Heart left ventricle (tissue), 13 donors: ENCODE data around the gene MAP4K4.

ENCODE experiments used
- POLR2A ChIP-seq, 2 donors: fragments of 450-650 bp; IDR thresholded peaks; one replicate each; pipeline ENCODE4 v1.6.1; 2017; ENCODE audit warnings: antibody characterized with exemption in 2 of 2, mild to moderate bottlenecking in 2 of 2, moderate library complexity in 2 of 2
- TF ChIP-seq, protein P1 (sequence below), 12 donors: fragments of 200-600 bp; sonication (generic) in 4 of 12; IDR thresholded peaks; one replicate each; pipeline versions ENCODE4 v1.5.0 to v1.8.0; 2018 to 2022; ENCODE audit warnings: antibody characterized with exemption in 12 of 12, mild to moderate bottlenecking in 5 of 12
- donor health status: ischemic (EF 13 %, LVEDD 7.1; RV severe dilation, severe dysfunction).
- donor health status: DM: no; HTN: yes; CAD: no.
- donor health status: DM: no; HTN: no; CAD: no.
- donor health status: ischemic (EF 25% LVEDD 6.9; RV normal size, moderate dysfunction).
- donor health status: ischemic (EF 25% LVEDD 5.7; RV mildly dilated, moderate dysfunction).
- donor health status: ischemic (EF 35%, LVEDD 5.7; RV mildly dilated, moderate dysfunction).
- donor health status: nonischemic (EF 11% LVEDD 7.7; RV severe dilation, severe dysfunction).
- donor health status: DM: yes; HTN: yes; CAD: no.
- donor health status: PGD.
- donor health status: ischemic (EF 29% LVEDD 5.4; RV normal size, mild dysfunction).
- donor health status: nonischemic (EF 23%, LVEDD 6.1; RV moderate dilation, normal function).

DNA sequence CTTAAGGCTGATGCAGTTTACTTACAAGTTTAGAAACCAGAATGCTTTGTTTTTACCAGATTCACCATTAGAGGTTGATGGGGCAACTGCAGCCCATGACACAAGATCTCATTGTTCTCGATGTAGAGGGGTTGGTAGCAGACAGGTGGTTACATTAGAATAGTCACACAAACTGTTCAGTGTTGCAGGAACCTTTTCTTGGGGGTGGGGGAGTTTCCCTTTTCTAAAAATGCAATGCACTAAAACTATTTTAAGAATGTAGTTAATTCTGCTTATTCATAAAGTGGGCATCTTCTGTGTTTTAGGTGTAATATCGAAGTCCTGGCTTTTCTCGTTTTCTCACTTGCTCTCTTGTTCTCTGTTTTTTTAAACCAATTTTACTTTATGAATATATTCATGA lies 194.9 kb downstream of the MAP4K4 start:
- TF ChIP-seq, protein P1, sequence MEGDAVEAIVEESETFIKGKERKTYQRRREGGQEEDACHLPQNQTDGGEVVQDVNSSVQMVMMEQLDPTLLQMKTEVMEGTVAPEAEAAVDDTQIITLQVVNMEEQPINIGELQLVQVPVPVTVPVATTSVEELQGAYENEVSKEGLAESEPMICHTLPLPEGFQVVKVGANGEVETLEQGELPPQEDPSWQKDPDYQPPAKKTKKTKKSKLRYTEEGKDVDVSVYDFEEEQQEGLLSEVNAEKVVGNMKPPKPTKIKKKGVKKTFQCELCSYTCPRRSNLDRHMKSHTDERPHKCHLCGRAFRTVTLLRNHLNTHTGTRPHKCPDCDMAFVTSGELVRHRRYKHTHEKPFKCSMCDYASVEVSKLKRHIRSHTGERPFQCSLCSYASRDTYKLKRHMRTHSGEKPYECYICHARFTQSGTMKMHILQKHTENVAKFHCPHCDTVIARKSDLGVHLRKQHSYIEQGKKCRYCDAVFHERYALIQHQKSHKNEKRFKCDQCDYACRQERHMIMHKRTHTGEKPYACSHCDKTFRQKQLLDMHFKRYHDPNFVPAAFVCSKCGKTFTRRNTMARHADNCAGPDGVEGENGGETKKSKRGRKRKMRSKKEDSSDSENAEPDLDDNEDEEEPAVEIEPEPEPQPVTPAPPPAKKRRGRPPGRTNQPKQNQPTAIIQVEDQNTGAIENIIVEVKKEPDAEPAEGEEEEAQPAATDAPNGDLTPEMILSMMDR (IDR thresholded peaks at IDR 0.05), result no peak
- no peak for TF ChIP-seq POLR2A (IDR thresholded peaks at IDR 0.05)
